HG03097 (cell line): Measurements from ENCODE around the gene HMGB1.

Experiments
- ATAC-seq: cut with Tn5 transposase; IDR thresholded peaks from one replicate; pipeline ENCODE4 v1.9.1; 2021; ENCODE audit not compliant: unreplicated experiment, low FRiP score

The HMGB1 gene

GRCh38 chr13:30406779-30407416 is 58.8 kb downstream of the HMGB1 start:
- ATAC-seq, result no peak
